B cell (primary cell): ENCODE measurements around the gene UBB. TPM values are rescaled to one million over a fixed set of nuclear protein-coding genes. Genes with fewer than 3 reads are reported as not detected.

Experiments
- ATAC-seq: fragments of 200-7000 bp; cut with Tn5 transposase; one replicate; pipeline ENCODE4 v1.10.0; 2021; ENCODE audit warnings: low read depth, mild to moderate bottlenecking, moderate number of reproducible peaks, moderate library complexity
- CTCF ChIA-PET: fragments of 350-600 bp; sonication (Branson Sonifier 250); formaldehyde crosslinking; loops from one replicate; lab custom pipeline; 2021; ENCODE audit warnings: antibody characterized with exemption, inconsistent platforms; lab: Charles Lee
- POLR2A ChIA-PET: fragments of 350-600 bp; sonication (Branson Sonifier 250); formaldehyde crosslinking; loops from one replicate; lab custom pipeline; 2021; ENCODE audit warnings: antibody characterized with exemption; lab: Charles Lee
- DNase-seq: peaks from one replicate; pipeline ENCODE4 v3.0.0; 2013
- H2AFZ ChIP-seq: 2 replicates; pipeline ENCODE4 v1.6.1; 2012; ENCODE audit warnings: mild to moderate bottlenecking, low read depth, low read length; ENCODE audit not compliant: insufficient read depth, poor library complexity, severe bottlenecking
- H3K27ac ChIP-seq, 2 donors: 1 replicate in 1 of 2; 2 replicates in 1 of 2; pipeline ENCODE4 v1.5.1; 2012 to 2013; ENCODE audit warnings: low read length in 2 of 2, mild to moderate bottlenecking in 2 of 2, moderate library complexity in 1 of 2
- H3K27me3 ChIP-seq, 4 experiments: fragments of 200-600 bp in 1 of 4; sonication (generic) in 1 of 4; replicated peaks in 1 of 4; 1 replicate in 2 of 4; 2 replicates in 2 of 4; pipeline versions ENCODE4 v1.6.1 to v1.7.0; 2013 to 2016; ENCODE audit warnings: low read length in 3 of 4, mild to moderate bottlenecking in 2 of 4, mixed read lengths in 1 of 4, moderate library complexity in 1 of 4; ENCODE audit not compliant: insufficient read depth in 4 of 4, control insufficient read depth in 3 of 4; ENCODE audit errors: control extremely low read depth in 1 of 4
- H3K36me3 ChIP-seq, 2 experiments: replicated peaks in 1 of 2; 1 replicate in 1 of 2; 2 replicates in 1 of 2; pipeline versions ENCODE4 v1.6.1 to v1.7.1; 2013; ENCODE audit warnings: low read length in 1 of 2; ENCODE audit not compliant: insufficient read depth in 2 of 2, control insufficient read depth in 1 of 2; ENCODE audit errors: control extremely low read depth in 1 of 2, extremely low read depth in 1 of 2
- H3K4me1 ChIP-seq, 2 donors: fragments of 200-600 bp in 1 of 2; sonication (generic) in 1 of 2; 1 replicate in 1 of 2; 2 replicates in 1 of 2; pipeline versions ENCODE4 v1.5.1 to v1.6.1; 2013 to 2017; ENCODE audit warnings: low read length in 2 of 2; ENCODE audit not compliant: control insufficient read depth in 2 of 2, insufficient read depth in 2 of 2
- H3K4me2 ChIP-seq: replicated peaks from 2 replicates; pipeline ENCODE3; 2012; ENCODE audit warnings: mild to moderate bottlenecking, low read depth, low read length; ENCODE audit not compliant: poor library complexity, severe bottlenecking
- H3K4me3 ChIP-seq, 5 experiments: fragments of 200-600 bp in 1 of 5; sonication (generic) in 1 of 5; 1 replicate in 3 of 5; 2 replicates in 2 of 5; pipeline versions ENCODE4 v1.5.1 to v1.7.0; 2011 to 2016; ENCODE audit warnings: low read length in 4 of 5, mild to moderate bottlenecking in 4 of 5, low read depth in 2 of 5, control low read depth in 1 of 5, moderate library complexity in 1 of 5; ENCODE audit not compliant: insufficient read depth in 1 of 5; ENCODE audit errors: control extremely low read depth in 1 of 5, extremely low read depth in 1 of 5
- H3K79me2 ChIP-seq: fragments of 200-600 bp; sonication (generic); one replicate; pipeline ENCODE4 v1.6.0; 2016; ENCODE audit warnings: low read length; ENCODE audit not compliant: control insufficient read depth, insufficient read depth
- H3K9ac ChIP-seq: fragments of 200-600 bp; sonication (generic); 2 replicates; pipeline ENCODE4 v1.6.1; 2017; ENCODE audit warnings: mild to moderate bottlenecking, low read length, moderate library complexity
- H3K9me3 ChIP-seq, 3 donors: one replicate each; pipeline versions ENCODE4 v1.6.1 to v1.7.1; 2013; ENCODE audit warnings: low read length in 2 of 3; ENCODE audit not compliant: control insufficient read depth in 2 of 3, insufficient read depth in 1 of 3; ENCODE audit errors: control extremely low read depth in 1 of 3
- H4K20me1 ChIP-seq: 2 replicates; pipeline ENCODE4 v1.6.0; 2012; ENCODE audit warnings: mild to moderate bottlenecking, low read length; ENCODE audit not compliant: insufficient read depth, control insufficient read depth, poor library complexity, severe bottlenecking
- H3K27ac Mint-ChIP-seq: one replicate; pipeline ENCODE4 v1.8.0; 2021; ENCODE audit warnings: mixed read lengths
- H3K27me3 Mint-ChIP-seq: one replicate; pipeline ENCODE4 v1.8.0; 2021; ENCODE audit warnings: mixed read lengths
- H3K4me1 Mint-ChIP-seq: one replicate; pipeline ENCODE4 v1.8.0; 2021; ENCODE audit warnings: mixed read lengths
- H3K4me3 Mint-ChIP-seq: one replicate; pipeline ENCODE4 v1.8.0; 2021; ENCODE audit warnings: mixed read lengths
- H3K9me3 Mint-ChIP-seq: one replicate; pipeline ENCODE4 v1.8.0; 2022; ENCODE audit warnings: mixed read lengths; ENCODE audit not compliant: insufficient read depth
- CTCF ChIP-seq: fragments of 200-600 bp; IDR thresholded peaks from one replicate; pipeline ENCODE4 v1.8.0; 2022; ENCODE audit warnings: antibody characterized with exemption, mild to moderate bottlenecking
- EZH2 ChIP-seq: IDR thresholded peaks from 2 replicates; pipeline ENCODE4 v1.6.1; 2012; ENCODE audit warnings: borderline replicate concordance, low read depth, mild to moderate bottlenecking, moderate library complexity, low read length; ENCODE audit not compliant: insufficient read depth, poor library complexity, severe bottlenecking
- WGBS: methylation state at CpG from one replicate; pipeline ENCODE4 v1.1.5; 2013; ENCODE audit warnings: missing lambda C conversion rate; ENCODE audit not compliant: insufficient coverage; 5-methylcytosine and 5-hydroxymethylcytosine counted together
- intact Hi-C: fragments of 100-400 bp; cut with micrococcal nuclease; formaldehyde crosslinking; loops from one replicate; pipeline ENCODE4 v1.10.0; 2022
- polyA plus RNA-seq: library from polyadenylated mRNA; depleted of rRNA; stranded (reverse); fragments of >200 nt; gene quantifications from 2 replicates; pipeline ENCODE4 v1.2.3, GENCODE V29; 2012
- total RNA-seq, 2 donors: library from RNA; stranded (reverse); fragments of 120-200 nt in 1 of 2; gene quantifications; 1 replicate in 1 of 2; 2 replicates in 1 of 2; pipeline versions ENCODE4 v1.2.3 to v1.2.4, GENCODE V29; 2013 to 2022

Gene UBB
- total and polyA plus RNA-seq, 2 donors (not counting 1 experiment from before 2014, with no cell fraction given), result 769 to 1,866 TPM

- no peak for DNase-seq
- CTCF ChIA-PET, result interaction anchor here (1.0 kb wide), 1 partner anchor 59 kb away, joined by 3 read pairs; no protein-coding TSS in a partner anchor
- WGBS, result 97% methylated on average over 7 of the region's 7 CpGs
- Mint-ChIP-seq H3K9me3 (no peaks in the 10 kb centered on the region), H3K4me3 (no peak overlapping the region), H3K27ac (no peak overlapping the region), H3K4me1 (peaks cover 22% of the 10 kb centered on the region), H3K27me3 (no peaks in the 10 kb centered on the region)
- ATAC-seq, result no peak
- Histone ChIP-seq H3K79me2 (peaks cover 35% of the 10 kb centered on the region), H3K27me3 (no peaks in the 10 kb centered on the region), H2AFZ (no peak overlapping the region), H3K9me3 (no peaks in the 10 kb centered on the region), H3K4me3 (no peak overlapping the region), H3K36me3 (peaks cover 2 to 77% of the 10 kb centered on the region in 2 experiments), H4K20me1 (peaks cover 30% of the 10 kb centered on the region), H3K4me2 (no peak overlapping the region), H3K4me1 (peaks cover 12 to 26% of the 10 kb centered on the region in 2 donors), H3K9ac (no peak overlapping the region), H3K27ac (no peak overlapping the region)
- intact Hi-C loops, result no loop called here
- POLR2A ChIA-PET, result interaction anchor here (0.5 kb wide), 1 partner anchor 110 kb away, joined by 3 read pairs; no protein-coding TSS in a partner anchor
- no peak for TF ChIP-seq CTCF
- no peak for TF ChIP-seq EZH2
These were observed 41.5 kb downstream of the UBB start for GRCh38 chr17:16422416-16422815.

- no peak overlapping the region for H3K4me2 ChIP-seq
- no peaks in the 10 kb centered on the region for H3K27me3 ChIP-seq
- no peak for TF ChIP-seq CTCF
- TF ChIP-seq EZH2, result no peak
- intact Hi-C loops, result no loop called here
- H2AFZ ChIP-seq, result no peak overlapping the region
- H3K79me2 ChIP-seq, result peaks cover 26% of the 10 kb centered on the region
- 97% methylated on average over 3 of the region's 10 CpGs for WGBS
- H3K27me3 Mint-ChIP-seq, result no peaks in the 10 kb centered on the region
- H3K27ac Mint-ChIP-seq, result no peak overlapping the region
- H4K20me1 ChIP-seq, result peaks cover 22% of the 10 kb centered on the region
- no peak overlapping the region for H3K4me3 Mint-ChIP-seq
- peaks cover 17% of the 10 kb centered on the region for H3K4me1 Mint-ChIP-seq
- no peaks in the 10 kb centered on the region for H3K9me3 ChIP-seq
- DNase-seq (no peak), ATAC-seq (no peak)
- no peaks in the 10 kb centered on the region for H3K9me3 Mint-ChIP-seq
- H3K36me3 ChIP-seq, result peaks cover 2 to 75% of the 10 kb centered on the region in 2 experiments
- ChIA-PET CTCF (interaction anchor here (0.7 kb wide), 1 partner anchor 165 kb away, joined by 3 read pairs; no protein-coding TSS in a partner anchor), POLR2A (no interaction called here)
- H3K27ac ChIP-seq, result no peak overlapping the region
- H3K4me1 ChIP-seq, result peaks cover 12 to 19% of the 10 kb centered on the region in 2 donors
- no peak overlapping the region for H3K9ac ChIP-seq
- no peak overlapping the region for H3K4me3 ChIP-seq
These were observed 42.5 kb downstream of the UBB start for GRCh38 chr17:16423226-16423872.
